ENCODE data around the gene IGF2BP1.

IGF2BP1 gene

DNA sequence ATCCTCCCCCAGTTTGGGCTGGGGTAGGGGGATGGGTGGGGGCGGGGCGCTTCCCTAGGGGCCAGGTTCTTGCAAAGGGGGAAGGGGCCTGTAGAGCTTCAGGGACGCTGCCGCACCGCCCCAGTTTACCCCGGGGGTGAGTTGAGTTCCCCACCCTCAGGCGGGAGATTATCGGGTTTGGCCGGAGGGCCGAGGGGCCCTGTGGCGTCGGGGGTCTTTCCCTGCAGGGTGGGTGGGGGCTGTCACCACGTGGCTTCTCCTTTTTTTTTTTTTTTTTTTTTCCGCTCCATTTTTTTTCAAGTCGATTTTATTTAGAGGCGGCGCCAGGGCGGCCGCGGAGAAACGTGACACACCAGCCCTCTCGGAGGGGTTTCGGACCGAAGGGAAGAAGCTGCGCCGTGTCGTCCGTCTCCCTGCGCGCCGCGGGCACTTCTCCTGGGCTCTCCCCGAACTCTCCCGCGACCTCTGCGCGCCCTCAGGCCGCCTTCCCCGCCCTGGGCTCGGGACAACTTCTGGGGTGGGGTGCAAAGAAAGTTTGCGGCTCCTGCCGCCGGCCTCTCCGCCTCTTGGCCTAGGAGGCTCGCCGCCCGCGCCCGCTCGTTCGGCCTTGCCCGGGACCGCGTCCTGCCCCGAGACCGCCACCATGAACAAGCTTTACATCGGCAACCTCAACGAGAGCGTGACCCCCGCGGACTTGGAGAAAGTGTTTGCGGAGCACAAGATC lies at the start of gene IGF2BP1:
Gene IGF2BP1, plus strand, starts transcription at position 283 of the 724 bp plus-strand sequence. Its CDS starts 361 bp downstream, at position 644.
- H3K27ac ChIP-seq: no peak within 1 kb of the TSS
- H3K36me3 ChIP-seq: no peaks in the 10 kb centered on the region
- H3K9me3 ChIP-seq: no peaks in the 10 kb centered on the region
- H3K4me1 ChIP-seq (ENCODE audit: control insufficient read depth in 1 of 2, insufficient read depth in 1 of 2, low read depth in 1 of 2, low read length in 1 of 2): peaks cover 21 to 46% of the 10 kb centered on the region in 2 experiments
- H3K4me3 ChIP-seq (ENCODE audit: low read depth in 1 of 2, low read length in 1 of 2): peak within 1 kb of the TSS in 1 of 2 experiments; percentile 52
- TF ChIP-seq, protein P1, sequence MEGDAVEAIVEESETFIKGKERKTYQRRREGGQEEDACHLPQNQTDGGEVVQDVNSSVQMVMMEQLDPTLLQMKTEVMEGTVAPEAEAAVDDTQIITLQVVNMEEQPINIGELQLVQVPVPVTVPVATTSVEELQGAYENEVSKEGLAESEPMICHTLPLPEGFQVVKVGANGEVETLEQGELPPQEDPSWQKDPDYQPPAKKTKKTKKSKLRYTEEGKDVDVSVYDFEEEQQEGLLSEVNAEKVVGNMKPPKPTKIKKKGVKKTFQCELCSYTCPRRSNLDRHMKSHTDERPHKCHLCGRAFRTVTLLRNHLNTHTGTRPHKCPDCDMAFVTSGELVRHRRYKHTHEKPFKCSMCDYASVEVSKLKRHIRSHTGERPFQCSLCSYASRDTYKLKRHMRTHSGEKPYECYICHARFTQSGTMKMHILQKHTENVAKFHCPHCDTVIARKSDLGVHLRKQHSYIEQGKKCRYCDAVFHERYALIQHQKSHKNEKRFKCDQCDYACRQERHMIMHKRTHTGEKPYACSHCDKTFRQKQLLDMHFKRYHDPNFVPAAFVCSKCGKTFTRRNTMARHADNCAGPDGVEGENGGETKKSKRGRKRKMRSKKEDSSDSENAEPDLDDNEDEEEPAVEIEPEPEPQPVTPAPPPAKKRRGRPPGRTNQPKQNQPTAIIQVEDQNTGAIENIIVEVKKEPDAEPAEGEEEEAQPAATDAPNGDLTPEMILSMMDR (IDR thresholded peaks at IDR 0.05): no peak
- H3K27me3 ChIP-seq: peaks cover 100% of the 10 kb centered on the region

DNA sequence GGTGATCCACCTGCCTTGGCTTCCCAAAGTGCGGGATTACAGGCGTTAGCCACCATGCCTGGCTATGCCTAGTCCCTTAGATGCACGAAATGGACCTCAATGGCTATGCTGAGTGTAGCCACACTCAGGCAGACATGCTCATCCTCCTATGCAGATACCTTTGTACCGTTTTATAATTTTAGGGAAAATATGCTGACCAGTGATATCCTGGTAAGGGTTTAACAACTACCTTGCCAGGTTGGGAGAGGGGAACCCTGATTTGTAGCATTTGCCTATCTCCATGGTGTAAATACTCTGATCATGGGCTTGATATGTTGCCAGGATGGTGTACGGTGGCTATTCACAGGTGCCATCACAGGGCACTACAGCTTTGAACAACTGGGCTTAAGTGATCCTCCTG lies 45.6 kb upstream of the IGF2BP1 start:
- H3K4me3 ChIP-seq (ENCODE audit: low read depth in 1 of 2, low read length in 1 of 2): no peak overlapping the region
- H3K4me1 ChIP-seq (ENCODE audit: control insufficient read depth in 1 of 2, insufficient read depth in 1 of 2, low read depth in 1 of 2, low read length in 1 of 2): no peaks in the 10 kb centered on the region
- peaks cover 65% of the 10 kb centered on the region for H3K27me3 ChIP-seq
- no peak overlapping the region for H3K27ac ChIP-seq
- no peaks in the 10 kb centered on the region for H3K9me3 ChIP-seq
- TF ChIP-seq, protein P1 (IDR thresholded peaks at IDR 0.05): no peak
- no peaks in the 10 kb centered on the region for H3K36me3 ChIP-seq

DNA sequence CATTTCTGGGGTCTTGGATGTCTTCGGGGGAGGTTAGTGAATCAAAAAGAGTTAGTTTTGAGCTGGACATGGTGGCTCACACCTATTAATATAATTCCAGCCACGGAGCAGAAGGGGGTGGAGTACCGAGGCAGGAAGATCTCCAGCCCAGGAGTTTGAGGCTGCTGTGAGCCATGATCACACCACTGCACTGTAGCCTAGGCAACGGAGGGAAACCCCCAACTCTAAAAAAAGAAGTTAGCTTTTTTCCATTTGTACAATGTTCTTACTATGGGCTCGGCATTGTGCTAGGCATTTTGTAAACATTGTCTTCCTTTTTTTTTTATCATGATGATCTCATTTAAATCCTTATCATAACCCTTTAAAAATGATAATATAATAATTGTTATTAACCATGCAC lies 44.3 kb upstream of the IGF2BP1 start:
- H3K27ac ChIP-seq: no peak overlapping the region
- TF ChIP-seq, protein P1 (IDR thresholded peaks at IDR 0.05): no peak
- no peaks in the 10 kb centered on the region for H3K4me1 ChIP-seq (ENCODE audit: control insufficient read depth in 1 of 2, insufficient read depth in 1 of 2, low read depth in 1 of 2, low read length in 1 of 2)
- H3K36me3 ChIP-seq: no peaks in the 10 kb centered on the region
- peaks cover 52% of the 10 kb centered on the region for H3K27me3 ChIP-seq
- H3K9me3 ChIP-seq: no peaks in the 10 kb centered on the region
- no peak overlapping the region for H3K4me3 ChIP-seq (ENCODE audit: low read depth in 1 of 2, low read length in 1 of 2)

DNA sequence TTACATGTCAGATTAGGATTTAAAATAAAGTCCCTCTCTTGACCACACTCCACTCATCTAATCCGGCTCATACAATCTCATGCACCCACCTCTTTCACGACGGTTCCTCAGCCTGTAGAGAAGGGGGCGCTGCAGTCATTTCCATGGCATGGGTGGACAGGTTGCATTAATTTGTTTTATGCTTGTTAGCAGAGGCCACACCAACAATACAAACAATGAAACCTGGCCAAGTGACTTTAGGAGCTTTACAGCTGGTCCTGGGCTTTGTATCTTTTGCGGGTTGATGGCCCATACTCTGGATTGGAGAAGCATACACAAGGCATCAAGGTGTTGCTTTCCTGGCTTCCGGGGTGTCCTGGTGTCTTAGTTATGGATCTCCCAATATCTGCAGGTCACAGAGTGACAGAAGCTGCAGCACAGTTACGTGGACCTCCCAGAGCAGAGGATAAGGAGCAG lies 42.9 kb upstream of the IGF2BP1 start:
- H3K9me3 ChIP-seq: no peaks in the 10 kb centered on the region
- no peak overlapping the region for H3K27ac ChIP-seq
- H3K36me3 ChIP-seq: no peaks in the 10 kb centered on the region
- no peaks in the 10 kb centered on the region for H3K4me1 ChIP-seq (ENCODE audit: control insufficient read depth in 1 of 2, insufficient read depth in 1 of 2, low read depth in 1 of 2, low read length in 1 of 2)
- TF ChIP-seq, protein P1 (IDR thresholded peaks at IDR 0.05): no peak
- peaks cover 51% of the 10 kb centered on the region for H3K27me3 ChIP-seq
- H3K4me3 ChIP-seq (ENCODE audit: low read depth in 1 of 2, low read length in 1 of 2): no peak overlapping the region

DNA sequence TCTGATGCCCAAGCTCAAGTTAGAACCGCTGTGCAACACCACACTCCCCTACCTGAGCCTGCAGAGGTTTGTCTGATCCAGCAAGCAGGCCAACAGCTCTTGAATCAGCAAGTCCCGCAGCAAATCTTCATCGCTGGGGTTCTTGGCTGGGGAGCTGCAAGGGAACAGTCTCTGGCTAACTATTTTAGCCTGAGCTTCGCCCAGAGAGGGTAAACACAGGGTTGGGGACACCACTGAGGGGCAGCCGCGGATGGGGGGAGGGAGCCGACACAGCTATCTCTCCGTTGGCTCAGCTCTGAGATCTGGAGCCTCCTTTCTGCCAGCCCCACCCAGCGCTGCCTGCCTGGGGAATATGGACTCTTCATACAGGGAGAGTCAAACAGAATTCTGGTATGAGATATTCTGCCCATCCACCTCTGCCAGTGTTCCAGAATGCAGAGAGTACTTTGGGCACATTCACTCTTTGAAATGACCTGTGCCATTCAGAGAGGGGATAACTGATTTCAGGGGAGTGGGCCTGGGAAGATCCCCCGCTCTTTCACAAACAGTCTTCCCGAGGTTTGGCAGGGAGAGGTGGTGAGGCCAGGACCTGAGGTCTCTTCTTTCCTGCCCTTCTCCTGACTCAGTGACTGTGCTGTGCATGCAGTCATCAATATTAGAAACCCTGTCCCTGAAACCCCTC lies 36.2 kb upstream of the IGF2BP1 start:
- Histone ChIP-seq H3K4me1 (ENCODE audit: control insufficient read depth in 1 of 2, insufficient read depth in 1 of 2, low read depth in 1 of 2, low read length in 1 of 2) (no peaks in the 10 kb centered on the region), H3K27ac (no peak overlapping the region), H3K27me3 (peaks cover 41% of the 10 kb centered on the region), H3K9me3 (no peaks in the 10 kb centered on the region), H3K4me3 (ENCODE audit: low read depth in 1 of 2, low read length in 1 of 2) (no peak overlapping the region), H3K36me3 (no peaks in the 10 kb centered on the region)
- TF ChIP-seq, protein P1 (IDR thresholded peaks at IDR 0.05): no peak
